ENCODE measurements around the gene TUBA1C. TPM values are rescaled to one million over a fixed set of nuclear protein-coding genes. Genes with fewer than 3 reads are reported as not detected.
"Not testable (repeated sequence)": the region's sequence is repeated elsewhere in the genome, so short reads cannot be mapped to it uniquely, and the experiment has no call there.

The TUBA1C gene
- polyA plus RNA-seq, 1 of the 3 experiments (the other 2 are of a cell fraction), result 3.3 TPM

GRCh38 chr12:49257508-49258184, 7.2 kb upstream of the TUBA1C start:
- H3K9ac ChIP-seq; H3K9me3 ChIP-seq; H3K4me3 ChIP-seq (ENCODE audit: low read depth in 2 of 2, low read length in 1 of 2); H3K36me3 ChIP-seq (replicated peaks in 1 of 2; ENCODE audit: control insufficient read depth in 1 of 2, insufficient read depth in 2 of 2, low read length in 1 of 2); H2AFZ ChIP-seq (ENCODE audit: low read depth); H3K27me3 ChIP-seq (ENCODE audit: insufficient read depth); H3K9me2 ChIP-seq; DNase-seq; H3K4me2 ChIP-seq; POLR2A ChIA-PET; H3K27ac ChIP-seq (ENCODE audit: low read depth in 2 of 2, low read length in 1 of 2); H3K79me2 ChIP-seq (ENCODE audit: insufficient read depth); H4K20me1 ChIP-seq (ENCODE audit: insufficient read depth): not testable (repeated sequence)
- 91% methylated on average over 10 of the region's 10 CpGs for WGBS (ENCODE audit: low lambda C conversion rate)
- Histone ChIP-seq H3K4me1 (ENCODE audit: control insufficient read depth in 1 of 2, insufficient read depth in 2 of 2, low read depth in 1 of 2, low read length in 1 of 2) (peaks cover 0 to 11% of the 10 kb centered on the region in 2 experiments; a peak in 2 of 4 replicates), H3F3A (replicated peaks; ENCODE audit: insufficient read depth) (peaks cover 30% of the 10 kb centered on the region)
- CTCF ChIA-PET, result interaction anchor here (0.7 to 1.8 kb wide), 4 partner anchors 74 to 194 kb away, joined by 3 to 7 read pairs (median 4); partner anchors contain the start of gene DNAJC22

GRCh38 chr12:49259452-49259851, 5.4 kb upstream of the TUBA1C start:
- H3K4me2 ChIP-seq, result no peak overlapping the region
- H3K4me1 ChIP-seq (ENCODE audit: control insufficient read depth in 1 of 2, insufficient read depth in 2 of 2, low read depth in 1 of 2, low read length in 1 of 2), result peaks cover 0 to 15% of the 10 kb centered on the region in 2 experiments; a peak in 2 of 4 replicates
- H3F3A ChIP-seq (replicated peaks; ENCODE audit: insufficient read depth), result peaks cover 40% of the 10 kb centered on the region
- H3K27ac ChIP-seq (ENCODE audit: low read depth in 2 of 2, low read length in 1 of 2), result peak overlapping the region in 1 of 2 experiments; percentile 78; a peak in 2 of 4 replicates
- ChIA-PET CTCF (interaction anchor here (1.2 to 1.8 kb wide), 4 partner anchors 24 to 88 kb away, joined by 4 to 7 read pairs (median 6); partner anchors contain the start of gene DNAJC22), POLR2A (no interaction called here)
- no peaks in the 10 kb centered on the region for H3K27me3 ChIP-seq (ENCODE audit: insufficient read depth)
- no peaks in the 10 kb centered on the region for H3K9me3 ChIP-seq
- H3K79me2 ChIP-seq (ENCODE audit: insufficient read depth), result no peaks in the 10 kb centered on the region
- H3K9ac ChIP-seq, result no peak overlapping the region; the same call in 1 of the 2 replicates
- no peaks in the 10 kb centered on the region for H4K20me1 ChIP-seq (ENCODE audit: insufficient read depth)
- H2AFZ ChIP-seq (ENCODE audit: low read depth), result peak overlapping the region; percentile 74
- 88% methylated on average over 4 of the region's 4 CpGs for WGBS (ENCODE audit: low lambda C conversion rate)
- H3K9me2 ChIP-seq, result no peaks in the 10 kb centered on the region
- H3K36me3 ChIP-seq (replicated peaks in 1 of 2; ENCODE audit: control insufficient read depth in 1 of 2, insufficient read depth in 2 of 2, low read length in 1 of 2), result no peaks in the 10 kb centered on the region
- DNase-seq, result no peak
- H3K4me3 ChIP-seq (ENCODE audit: low read depth in 2 of 2, low read length in 1 of 2), result no peak overlapping the region
- TF ChIP-seq RXRA (IDR thresholded peaks at IDR 0.05; ENCODE audit: borderline replicate concordance, low read depth), result no peak
- no peak for TF ChIP-seq NRF1 (IDR thresholded peaks at IDR 0.05; ENCODE audit: low read depth, low read length)
- no peak for TF ChIP-seq YY1 (IDR thresholded peaks at IDR 0.05; ENCODE audit: low read depth)
- TF ChIP-seq RCOR1 (IDR thresholded peaks at IDR 0.05; ENCODE audit: low read length), result no peak
- TF ChIP-seq EZH2phosphoT487 (IDR thresholded peaks at IDR 0.05; ENCODE audit: borderline replicate concordance, low read depth), result no peak
- no peak for TF ChIP-seq GABPA (IDR thresholded peaks at IDR 0.05; ENCODE audit: low read depth)
- no peak for TF ChIP-seq PBX3 (IDR thresholded peaks at IDR 0.05)
- no peak for TF ChIP-seq MEF2A (IDR thresholded peaks at IDR 0.05; ENCODE audit: borderline replicate concordance, low read depth)
- no peak for TF ChIP-seq SMC3 (IDR thresholded peaks at IDR 0.05; ENCODE audit: low read depth, low read length)
- TF ChIP-seq EP300 (IDR thresholded peaks at IDR 0.05; ENCODE audit: borderline replicate concordance in 1 of 2, low read depth in 1 of 2, low read length in 1 of 2), result no peak
- no peak for TF ChIP-seq TAF1 (IDR thresholded peaks at IDR 0.05; ENCODE audit: borderline replicate concordance, low read depth, low read length)
- TF ChIP-seq NFIC (IDR thresholded peaks at IDR 0.05; ENCODE audit: borderline replicate concordance), result no peak
- TF ChIP-seq ZBTB33 (IDR thresholded peaks at IDR 0.05; ENCODE audit: borderline replicate concordance, low read depth), result no peak
- TF ChIP-seq TEAD4 (IDR thresholded peaks at IDR 0.05; ENCODE audit: borderline replicate concordance, insufficient read depth), result no peak

Data from SK-N-SH (cell line).